H9 (cell line): Measurements from ENCODE around the gene SPTBN5. TPM values are rescaled to one million over a fixed set of nuclear protein-coding genes. Genes with fewer than 3 reads are reported as not detected.

ENCODE experiments used
- DNase-seq: peaks from one replicate; pipeline ENCODE4 v3.0.0-alpha.2; 2017
- H2AFZ ChIP-seq: one replicate; pipeline ENCODE4 v1.6.1; 2013; ENCODE audit warnings: mild to moderate bottlenecking, low read length, control low read depth, moderate library complexity
- H2AK5ac ChIP-seq: 2 replicates; pipeline ENCODE4 v1.6.1; 2013; ENCODE audit warnings: low read length, control low read depth, mixed read lengths; ENCODE audit not compliant: insufficient read length
- H2BK120ac ChIP-seq: one replicate; pipeline ENCODE4 v1.6.1; 2013; ENCODE audit warnings: low read depth, mild to moderate bottlenecking, low read length, control low read depth, inconsistent platforms; ENCODE audit not compliant: poor library complexity, severe bottlenecking
- H2BK12ac ChIP-seq: 2 replicates; pipeline ENCODE4 v1.6.1; 2013; ENCODE audit warnings: low read length, control low read depth, mixed read lengths, low read depth; ENCODE audit not compliant: insufficient read length
- H2BK15ac ChIP-seq: 2 replicates; pipeline ENCODE4 v1.6.1; 2013; ENCODE audit warnings: low read depth, low read length, control low read depth
- H2BK20ac ChIP-seq: one replicate; pipeline ENCODE4 v1.6.1; 2013; ENCODE audit warnings: low read depth, mild to moderate bottlenecking, low read length, control low read depth, inconsistent platforms; ENCODE audit not compliant: poor library complexity, severe bottlenecking
- H2BK5ac ChIP-seq: 2 replicates; pipeline ENCODE4 v1.6.1; 2013; ENCODE audit warnings: low read length, control low read depth, mixed read lengths; ENCODE audit not compliant: insufficient read length
- H3K14ac ChIP-seq: 2 replicates; pipeline ENCODE4 v1.6.1; 2013; ENCODE audit warnings: low read length, control low read depth; ENCODE audit not compliant: insufficient read depth
- H3K18ac ChIP-seq: 2 replicates; pipeline ENCODE4 v1.6.1; 2013; ENCODE audit warnings: low read depth, mild to moderate bottlenecking, mixed read lengths, low read length, control low read depth; ENCODE audit not compliant: insufficient read length
- H3K23ac ChIP-seq: 2 replicates; pipeline ENCODE4 v1.6.1; 2013; ENCODE audit warnings: low read length, control low read depth, mixed read lengths, low read depth; ENCODE audit not compliant: insufficient read length
- H3K23me2 ChIP-seq: 2 replicates; pipeline ENCODE4 v1.6.1; 2013; ENCODE audit warnings: low read depth, mild to moderate bottlenecking, mixed read lengths, low read length, control low read depth; ENCODE audit not compliant: insufficient read length, poor library complexity, severe bottlenecking
- H3K27ac ChIP-seq: 2 replicates; pipeline ENCODE4 v1.5.1; 2013; ENCODE audit warnings: low read length, control low read depth, mixed read lengths, low read depth; ENCODE audit not compliant: insufficient read length
- H3K27me3 ChIP-seq: 2 replicates; pipeline ENCODE4 v1.6.1; 2013; ENCODE audit warnings: low read length, control low read depth, inconsistent platforms; ENCODE audit not compliant: insufficient read depth
- H3K4ac ChIP-seq: 2 replicates; pipeline ENCODE4 v1.6.1; 2013; ENCODE audit warnings: low read depth, mild to moderate bottlenecking, control low read depth, inconsistent platforms, low read length, moderate library complexity
- H3K4me1 ChIP-seq: 2 replicates; pipeline ENCODE4 v1.6.1; 2013; ENCODE audit warnings: low read length, control low read depth, inconsistent platforms; ENCODE audit not compliant: insufficient read depth
- H3K4me2 ChIP-seq: 2 replicates; pipeline ENCODE4 v1.6.1; 2013; ENCODE audit warnings: low read length, control low read depth, mixed read lengths; ENCODE audit not compliant: insufficient read length, insufficient read depth
- H3K56ac ChIP-seq: 2 replicates; pipeline ENCODE4 v1.6.1; 2013; ENCODE audit warnings: low read depth, mild to moderate bottlenecking, mixed read lengths, low read length, control low read depth; ENCODE audit not compliant: insufficient read length
- H3K79me1 ChIP-seq: 2 replicates; pipeline ENCODE4 v1.6.1; 2013; ENCODE audit warnings: low read depth, mild to moderate bottlenecking, moderate library complexity, low read length, control low read depth, inconsistent platforms; ENCODE audit not compliant: insufficient read depth, poor library complexity, severe bottlenecking
- H3K79me2 ChIP-seq: 2 replicates; pipeline ENCODE4 v1.6.1; 2013; ENCODE audit warnings: low read length, control low read depth, inconsistent platforms; ENCODE audit not compliant: insufficient read depth
- H3K9ac ChIP-seq: 2 replicates; pipeline ENCODE4 v1.6.1; 2013; ENCODE audit warnings: low read length, control low read depth, mixed read lengths; ENCODE audit not compliant: insufficient read length; ENCODE audit errors: extremely low read depth
- H3K9me3 ChIP-seq: one replicate; pipeline ENCODE4 v1.6.1; 2013; ENCODE audit warnings: low read depth, low read length, inconsistent platforms; ENCODE audit not compliant: control insufficient read depth
- H3T11ph ChIP-seq: one replicate; pipeline ENCODE4 v1.6.1; 2013; ENCODE audit warnings: mild to moderate bottlenecking, low read length, control low read depth, inconsistent platforms
- H4K20me1 ChIP-seq: one replicate; pipeline ENCODE4 v1.6.1; 2013; ENCODE audit not compliant: control insufficient read depth, insufficient read length, insufficient read depth
- H4K5ac ChIP-seq: 2 replicates; pipeline ENCODE4 v1.6.1; 2013; ENCODE audit warnings: low read depth, mild to moderate bottlenecking, mixed read lengths, low read length, control low read depth; ENCODE audit not compliant: insufficient read length
- H4K8ac ChIP-seq: replicated peaks from 2 replicates; pipeline ENCODE4 v1.6.1; 2013; ENCODE audit warnings: low read length, control low read depth, mixed read lengths, low read depth; ENCODE audit not compliant: insufficient read length
- H4K91ac ChIP-seq: 2 replicates; pipeline ENCODE4 v1.6.1; 2013; ENCODE audit warnings: low read depth, mild to moderate bottlenecking, moderate library complexity, mixed read lengths, low read length, control low read depth; ENCODE audit not compliant: insufficient read length
- H3K27ac Mint-ChIP-seq, 3 experiments: 2 replicates in 2 of 3; 3 replicates in 1 of 3; pipeline ENCODE4 v1.8.0; 2020 to 2021; ENCODE audit warnings: mixed read lengths in 3 of 3, mild to moderate bottlenecking in 1 of 3, moderate library complexity in 1 of 3
- H3K27me3 Mint-ChIP-seq: 2 replicates; pipeline ENCODE4 v1.8.0; 2021; ENCODE audit warnings: low read depth, mild to moderate bottlenecking, moderate library complexity, mixed read lengths
- H3K36me3 Mint-ChIP-seq, 3 experiments: 2 replicates in 2 of 3; 3 replicates in 1 of 3; pipeline ENCODE4 v1.8.0; 2020 to 2021; ENCODE audit warnings: low read depth in 3 of 3, mixed read lengths in 3 of 3; ENCODE audit not compliant: insufficient read depth in 1 of 3
- H3K4me1 Mint-ChIP-seq, 2 experiments: 2 replicates each; pipeline ENCODE4 v1.8.0; 2020; ENCODE audit warnings: mixed read lengths in 2 of 2
- H3K4me3 Mint-ChIP-seq, 2 experiments: 2 replicates in 1 of 2; 3 replicates in 1 of 2; pipeline ENCODE4 v1.8.0; 2020 to 2021; ENCODE audit warnings: mild to moderate bottlenecking in 2 of 2, mixed read lengths in 2 of 2, moderate library complexity in 1 of 2
- H3K9me3 Mint-ChIP-seq, 2 experiments: 2 replicates in 1 of 2; 3 replicates in 1 of 2; pipeline ENCODE4 v1.8.0; 2020; ENCODE audit warnings: mild to moderate bottlenecking in 2 of 2, mixed read lengths in 2 of 2, moderate library complexity in 1 of 2
- CTCF ChIP-seq: fragments of 200-600 bp; sonication (generic); conservative IDR thresholded peaks from 3 replicates; pipeline ENCODE4 v1.8.0; 2021; ENCODE audit warnings: antibody characterized with exemption, mild to moderate bottlenecking
- WGBS: extraction: QIAGEN DNeasy Blood & Tissue Kit; methylation state at CpG from one replicate; pipeline ENCODE4 v1.1.7; 2013; ENCODE audit warnings: missing lambda C conversion rate, low lambda C conversion rate, mixed read lengths; ENCODE audit not compliant: insufficient read length; ENCODE audit errors: extremely low coverage; 5-methylcytosine and 5-hydroxymethylcytosine counted together
- total RNA-seq: library from RNA; stranded (reverse); gene quantifications from 2 replicates; pipeline ENCODE4 v1.2.1, GENCODE V29; 2021

The SPTBN5 gene
- total RNA-seq, 1 experiment from 2014 or later = 0.90 TPM

GRCh38 chr15:41934843-41935242 lies 41.0 kb upstream of the SPTBN5 start:
- no peak overlapping the region for H3K9ac ChIP-seq
- no peak overlapping the region; a peak in 1 of 5 replicates for H3K4me3 Mint-ChIP-seq

More at GRCh38 chr15:41934843-41935242, 41.0 kb upstream of the SPTBN5 start:
- Histone ChIP-seq H3K27me3 (no peaks in the 10 kb centered on the region), H2AK5ac (no peak overlapping the region), H3K56ac (no peak overlapping the region), H2AFZ (no peak overlapping the region), H3K4ac (no peak overlapping the region), H4K91ac (no peak overlapping the region), H3K27ac (no peak overlapping the region), H3K23ac (no peak overlapping the region), H3K14ac (no peak overlapping the region), H2BK5ac (no peak overlapping the region), H2BK120ac (no peak overlapping the region), H3K18ac (no peak overlapping the region), H3K4me1 (peaks cover 10% of the 10 kb centered on the region; the same call in 1 of the 2 replicates), H3K79me1 (no peaks in the 10 kb centered on the region), H3T11ph (no peak overlapping the region), H3K4me2 (no peak overlapping the region), H2BK15ac (no peak overlapping the region), H4K8ac (no peak overlapping the region), H4K5ac (no peak overlapping the region), H3K23me2 (no peaks in the 10 kb centered on the region), H2BK20ac (no peak overlapping the region), H3K9me3 (no peaks in the 10 kb centered on the region), H3K79me2 (0 out of 2 replicates have a peak, but pooled peaks cover 2% of the 10 kb centered on the region), H2BK12ac (no peak overlapping the region), H4K20me1 (no peaks in the 10 kb centered on the region)
- Mint-ChIP-seq H3K27ac (peak overlapping the region; percentile 23 to 88 (median 48); a peak in 4 of 7 replicates), H3K9me3 (no peaks in the 10 kb centered on the region; a peak in 1 of 5 replicates), H3K36me3 (peaks cover 0 to 12% (median 11%) of the 10 kb centered on the region in 3 experiments; a peak in 5 of 7 replicates), H3K27me3 (no peaks in the 10 kb centered on the region), H3K4me1 (peaks cover 28 to 34% of the 10 kb centered on the region in 2 experiments)
- no peak for TF ChIP-seq CTCF
- peak; percentile 66 for DNase-seq
- no CpG with 5 or more reads among the region's 4 CpGs for WGBS
